K562 (cell line): Measurements from ENCODE around the gene P3H4. TPM values are rescaled to one million over a fixed set of nuclear protein-coding genes. Genes with fewer than 3 reads are reported as not detected.

ENCODE experiments used
- ATF7 ChIP-seq: fragments of 450-650 bp; IDR thresholded peaks from 2 replicates; pipeline ENCODE4 v1.7.1; 2014; ENCODE audit warnings: mild to moderate bottlenecking, moderate library complexity
- CC2D1A ChIP-seq: fragments of 450-650 bp; IDR thresholded peaks from 2 replicates; pipeline ENCODE4 v1.6.1; 2017; ENCODE audit warnings: mild to moderate bottlenecking
- CEBPB ChIP-seq: fragments of 450-650 bp; IDR thresholded peaks from 2 replicates; pipeline ENCODE4 v1.6.1; 2016; ENCODE audit warnings: missing genetic modification characterization, missing compliant biosample characterization
- CEBPG ChIP-seq, 3 experiments: fragments of 200-800 bp in 1 of 3; sonication (Bioruptor generic) in 1 of 3; sonication (generic) in 1 of 3; formaldehyde crosslinking in 1 of 3; IDR thresholded peaks in 2 of 3; conservative IDR thresholded peaks in 1 of 3; 2 replicates each; pipeline versions ENCODE4 v1.6.1 to v1.8.0; 2016 to 2022; ENCODE audit warnings: missing compliant biosample characterization in 2 of 3, missing genetic modification characterization in 2 of 3, mild to moderate bottlenecking in 1 of 3, missing genetic modification reagents in 1 of 3
- ELF1 ChIP-seq: fragments of 200-800 bp; sonication (Bioruptor generic); IDR thresholded peaks from 2 replicates; pipeline ENCODE4 v1.6.1; 2016; ENCODE audit warnings: missing genetic modification characterization, missing compliant biosample characterization
- HCFC1 ChIP-seq: IDR thresholded peaks from 2 replicates; pipeline ENCODE4 v1.6.1; 2012; ENCODE audit warnings: low read depth, low read length, improper control_type of control experiment
- HDGF ChIP-seq: fragments of 450-650 bp; IDR thresholded peaks from 2 replicates; pipeline ENCODE4 v1.6.1; 2016
- HMG20A ChIP-seq: fragments of 450-650 bp; formaldehyde crosslinking; conservative IDR thresholded peaks from 2 replicates; pipeline ENCODE4 v1.4.0; 2020; ENCODE audit warnings: mild to moderate bottlenecking, mixed read lengths
- HMGN3 ChIP-seq: IDR thresholded peaks from 2 replicates; pipeline ENCODE4 v1.6.1; 2011; ENCODE audit warnings: borderline replicate concordance, low read depth, mild to moderate bottlenecking, mixed read lengths, low read length; ENCODE audit not compliant: insufficient read length; ENCODE audit errors: extremely low read depth
- NR3C1 ChIP-seq: sonication (generic); formaldehyde crosslinking; IDR thresholded peaks from 2 replicates; pipeline ENCODE4 v1.8.1; 2022; ENCODE audit warnings: missing genetic modification reagents
- RERE ChIP-seq: sonication (generic); formaldehyde crosslinking; IDR thresholded peaks from 2 replicates; pipeline ENCODE4 v1.8.0; 2023; ENCODE audit warnings: missing genetic modification reagents, mild to moderate bottlenecking, borderline replicate concordance
- SMARCA5 ChIP-seq: fragments of 450-650 bp; IDR thresholded peaks from 2 replicates; pipeline ENCODE4 v1.6.1; 2016
- SUPT5H ChIP-seq: fragments of 450-650 bp; IDR thresholded peaks from 2 replicates; pipeline ENCODE4 v1.6.1; 2016
- TAL1 ChIP-seq: fragments of 450-650 bp; IDR thresholded peaks from 2 replicates; pipeline ENCODE4 v1.6.1; 2016; ENCODE audit warnings: mild to moderate bottlenecking
- TRIM28 ChIP-seq: fragments of 450-650 bp; IDR thresholded peaks from 2 replicates; pipeline ENCODE4 v1.6.1; 2017
- XRCC5 ChIP-seq: fragments of 200-400 bp; formaldehyde crosslinking; IDR thresholded peaks from 2 replicates; pipeline ENCODE4 v1.6.1; 2017; ENCODE audit warnings: low read depth, mild to moderate bottlenecking, low read length
- ZHX1 ChIP-seq: fragments of 150-350 bp; conservative IDR thresholded peaks from 2 replicates; pipeline ENCODE4 v1.6.1; 2014; ENCODE audit warnings: low read length
- ZNF134 ChIP-seq: fragments of 250-450 bp; sonication (Bioruptor Pico); conservative IDR thresholded peaks from 2 replicates; pipeline ENCODE4 v1.4.0; 2020
- ZNF586 ChIP-seq: fragments of 450-650 bp; formaldehyde crosslinking; conservative IDR thresholded peaks from 2 replicates; pipeline ENCODE4 v1.4.0; 2020; ENCODE audit warnings: mild to moderate bottlenecking, moderate library complexity
- ZNF668 ChIP-seq: fragments of 250-450 bp; sonication (Bioruptor Pico); IDR thresholded peaks from 2 replicates; pipeline ENCODE4 v1.8.0; 2022; ENCODE audit warnings: mild to moderate bottlenecking, inconsistent platforms
- polyA plus RNA-seq, 8 experiments: library from polyadenylated mRNA; depleted of rRNA in 4 of 8; stranded (reverse) in 5 of 8; unstranded in 3 of 8; fragments of >200 nt; fragmentation: Nextera tagmentation in 2 of 8; fragmentation: Illumina TruSeq in 1 of 8; extraction: Ambion mirVana in 2 of 8; extraction: Trizol in 1 of 8; gene quantifications; 2 replicates each; pipeline versions ENCODE4 v1.2.1 to v1.2.3, GENCODE V29; 2011 to 2014; ENCODE audit warnings: inconsistent platforms in 1 of 8, missing spikeins in 1 of 8
- total RNA-seq, 7 experiments: library from RNA; depleted of rRNA in 6 of 7; stranded (reverse); fragments of >200 nt in 6 of 7; fragmentation: Illumina TruSeq in 2 of 7; extraction: Trizol in 2 of 7; gene quantifications; 2 replicates each; pipeline versions ENCODE4 v1.2.1 to v1.2.3, GENCODE V29; 2011 to 2021; ENCODE audit warnings: low replicate concordance in 1 of 7
- TF ChIP-seq, protein P1 (sequence below), 2 experiments: fragments of 450-650 bp in 1 of 2; sonication (generic) in 1 of 2; formaldehyde crosslinking in 1 of 2; IDR thresholded peaks in 1 of 2; conservative IDR thresholded peaks in 1 of 2; 2 replicates each; pipeline versions ENCODE4 v1.6.1 to v1.8.1; 2016 to 2023; ENCODE audit warnings: mild to moderate bottlenecking in 2 of 2, moderate library complexity in 2 of 2, inconsistent platforms in 1 of 2, missing genetic modification reagents in 1 of 2

Gene P3H4
- total and polyA plus RNA-seq, 9 of the 15 experiments (the other 6 are each of a cell fraction or from before 2014, with no cell fraction given), result 0.10 to 3.7 (median 1.0) TPM

DNA sequence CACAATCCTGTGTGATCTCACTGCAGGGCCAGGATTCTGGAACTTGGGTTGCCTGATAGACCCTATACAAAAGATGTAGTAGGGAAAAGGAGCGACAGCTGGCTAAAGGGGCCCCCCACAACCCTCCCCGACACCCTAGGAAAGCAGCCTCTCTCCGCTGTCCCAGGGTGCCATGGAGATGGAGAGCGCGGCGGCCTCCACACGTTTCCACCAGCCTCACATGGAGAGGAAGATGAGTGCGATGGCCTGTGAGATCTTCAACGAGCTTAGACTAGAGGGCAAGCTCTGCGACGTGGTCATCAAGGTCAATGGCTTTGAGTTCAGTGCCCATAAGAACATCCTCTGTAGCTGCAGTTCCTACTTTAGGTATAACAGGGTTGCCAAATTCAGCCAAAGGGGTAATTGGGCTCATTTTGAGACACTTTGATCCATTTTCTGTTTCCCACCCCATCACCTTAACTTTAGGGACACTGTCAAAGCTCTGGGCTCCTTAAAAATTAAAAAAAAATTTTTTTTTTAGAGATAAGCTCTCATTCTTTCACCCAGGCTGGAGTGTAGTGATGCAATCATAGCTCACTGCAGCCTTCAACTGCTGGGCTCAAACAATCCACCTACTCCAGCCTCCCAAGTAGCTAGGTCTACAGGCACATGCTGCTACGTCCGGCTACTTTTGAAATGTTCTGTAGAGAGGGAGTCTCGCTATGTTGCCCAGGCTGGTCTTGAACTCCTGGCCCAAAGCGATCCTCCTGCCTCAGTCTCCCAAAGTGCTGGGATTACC is 26.2 kb upstream of the P3H4 start, which contains the start of gene KLHL10 (continued):
- TF ChIP-seq RERE, result no peak
- no peak for TF ChIP-seq NR3C1 (CRISPR knock-in tag)
- TF ChIP-seq ZNF668 (CRISPR knock-in tag), result no peak
- no peak for TF ChIP-seq HDGF
- TF ChIP-seq ZNF134, result no peak
- TF ChIP-seq ZHX1, result no peak
- no peak for TF ChIP-seq ELF1
- no peak for TF ChIP-seq SMARCA5
- no peak for TF ChIP-seq HMGN3
- TF ChIP-seq SUPT5H, result no peak
- peak; percentile 78 for TF ChIP-seq CEBPB (tag)
- no peak for TF ChIP-seq HMG20A
- no peak for TF ChIP-seq HCFC1
- TF ChIP-seq XRCC5, result no peak
- TF ChIP-seq, protein P1, sequence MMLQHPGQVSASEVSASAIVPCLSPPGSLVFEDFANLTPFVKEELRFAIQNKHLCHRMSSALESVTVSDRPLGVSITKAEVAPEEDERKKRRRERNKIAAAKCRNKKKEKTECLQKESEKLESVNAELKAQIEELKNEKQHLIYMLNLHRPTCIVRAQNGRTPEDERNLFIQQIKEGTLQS (IDR thresholded peaks at IDR 0.05), result peak; percentile 87
- TF ChIP-seq, protein P1 (CRISPR knock-in tag; conservative IDR thresholded peaks at IDR 0.05), result no peak
- TF ChIP-seq CC2D1A, result no peak
- no peak for TF ChIP-seq TAL1
- TF ChIP-seq ATF7, result peak; percentile 14; the same call in 1 of the 2 replicates
- no peak for TF ChIP-seq ZNF586 (CRISPR knock-in tag)
- peak; percentile 62 for TF ChIP-seq CEBPG (CRISPR knock-in tag; IDR thresholded peaks at IDR 0.05)
- peak; percentile 66 to 81; a peak in 3 of 4 replicates for TF ChIP-seq CEBPG (tag; conservative IDR thresholded peaks at IDR 0.05 in 1 of 2, IDR thresholded peaks at IDR 0.05 in 1 of 2)
- TF ChIP-seq TRIM28, result no peak
